IMR-90 (cell line): ENCODE results near the gene TMEM252. TPM values are rescaled to one million over a fixed set of nuclear protein-coding genes. Genes with fewer than 3 reads are reported as not detected.

Source experiments
- ATAC-seq: fragments of 200-7000 bp; cut with Tn5 transposase; 2 replicates; pipeline ENCODE4 v1.9.1; 2020; ENCODE audit warnings: low read depth, mild to moderate bottlenecking, moderate library complexity
- BruUV-seq: library from RNA; stranded (reverse); fragments of 400-500 nt; replicated peaks from 2 replicates; lab custom pipeline; 2021; lab: Mats Ljungman, UMichigan
- CTCF ChIA-PET: fragments of 300-600 bp; formaldehyde crosslinking; extraction: SDS; loops from one replicate; lab custom pipeline; 2021; ENCODE audit warnings: antibody characterized with exemption; lab: Yijun Ruan, JAX
- POLR2A ChIA-PET: fragments of 300-600 bp; sonication (Branson Sonifier 250); formaldehyde crosslinking; loops from one replicate; lab custom pipeline; 2022; ENCODE audit warnings: antibody characterized with exemption; ENCODE audit not compliant: unreplicated experiment; lab: Charles Lee
- DNase-seq: peaks from one replicate; pipeline ENCODE4 v3.0.0; 2013
- H2AFZ ChIP-seq: replicated peaks from 2 replicates; pipeline ENCODE3; 2013; ENCODE audit warnings: low read length, mild to moderate bottlenecking; ENCODE audit not compliant: poor library complexity
- H2AK5ac ChIP-seq: 2 replicates; pipeline ENCODE4 v1.6.1; 2013; ENCODE audit warnings: low read depth, low read length, inconsistent platforms
- H2AK9ac ChIP-seq: replicated peaks from 2 replicates; pipeline ENCODE3; 2013; ENCODE audit warnings: mild to moderate bottlenecking, low read depth, low read length, moderate library complexity; ENCODE audit not compliant: poor library complexity
- H2BK120ac ChIP-seq: 2 replicates; pipeline ENCODE4 v1.6.1; 2013; ENCODE audit warnings: low read depth, low read length, inconsistent platforms
- H2BK15ac ChIP-seq: 3 replicates; pipeline ENCODE4 v1.6.1; 2013; ENCODE audit warnings: low read depth, low read length, inconsistent platforms
- H2BK20ac ChIP-seq: 2 replicates; pipeline ENCODE4 v1.6.1; 2013; ENCODE audit warnings: low read depth, mild to moderate bottlenecking, inconsistent platforms, low read length, moderate library complexity
- H2BK5ac ChIP-seq: 2 replicates; pipeline ENCODE4 v1.6.1; 2013; ENCODE audit warnings: mild to moderate bottlenecking, low read depth, low read length, inconsistent platforms; ENCODE audit not compliant: poor library complexity, severe bottlenecking
- H3K14ac ChIP-seq: replicated peaks from 2 replicates; pipeline ENCODE4 v1.6.1; 2013; ENCODE audit warnings: low read depth, low read length, inconsistent platforms
- H3K18ac ChIP-seq: 2 replicates; pipeline ENCODE4 v1.6.1; 2013; ENCODE audit warnings: low read depth, low read length, control low read depth
- H3K23ac ChIP-seq: 2 replicates; pipeline ENCODE4 v1.6.1; 2013; ENCODE audit warnings: low read depth, low read length, inconsistent platforms
- H3K27ac ChIP-seq: 2 replicates; pipeline ENCODE4 v1.5.1; 2013; ENCODE audit warnings: mild to moderate bottlenecking, control low read depth, low read length; ENCODE audit not compliant: insufficient read depth
- H3K27me3 ChIP-seq: 2 replicates; pipeline ENCODE4 v1.6.1; 2013; ENCODE audit warnings: low read length; ENCODE audit not compliant: control insufficient read depth, insufficient read depth
- H3K36me3 ChIP-seq: 2 replicates; pipeline ENCODE4 v1.6.1; 2013; ENCODE audit warnings: low read length, mixed read lengths; ENCODE audit not compliant: control insufficient read depth, insufficient read depth
- H3K4ac ChIP-seq: 2 replicates; pipeline ENCODE4 v1.6.1; 2013; ENCODE audit warnings: low read depth, low read length, inconsistent platforms
- H3K4me1 ChIP-seq: 2 replicates; pipeline ENCODE4 v1.6.1; 2013; ENCODE audit warnings: low read length, mixed read lengths; ENCODE audit not compliant: control insufficient read depth, insufficient read depth
- H3K4me2 ChIP-seq: 2 replicates; pipeline ENCODE4 v1.6.1; 2013; ENCODE audit warnings: low read depth, mild to moderate bottlenecking, control low read depth, low read length, moderate library complexity
- H3K4me3 ChIP-seq: 2 replicates; pipeline ENCODE4 v1.5.1; 2013; ENCODE audit warnings: low read depth, mild to moderate bottlenecking, control low read depth, low read length, moderate library complexity; ENCODE audit not compliant: insufficient read depth
- H3K56ac ChIP-seq: 2 replicates; pipeline ENCODE4 v1.6.1; 2013; ENCODE audit warnings: low read length, inconsistent platforms; ENCODE audit not compliant: insufficient read depth; ENCODE audit errors: extremely low read depth
- H3K79me1 ChIP-seq, 2 experiments: 2 replicates each; pipeline ENCODE4 v1.6.1; 2013; ENCODE audit warnings: low read length in 2 of 2, inconsistent platforms in 1 of 2, low read depth in 1 of 2
- H3K9ac ChIP-seq: 2 replicates; pipeline ENCODE4 v1.6.1; 2013; ENCODE audit warnings: low read depth, low read length, control low read depth
- H3K9me1 ChIP-seq: 2 replicates; pipeline ENCODE4 v1.6.1; 2013; ENCODE audit warnings: low read length, inconsistent platforms; ENCODE audit not compliant: insufficient read depth
- H3K9me3 ChIP-seq: 2 replicates; pipeline ENCODE4 v1.6.1; 2013; ENCODE audit warnings: low read length; ENCODE audit not compliant: control insufficient read depth, insufficient read depth
- H4K20me1 ChIP-seq: 2 replicates; pipeline ENCODE4 v1.6.1; 2013; ENCODE audit warnings: low read length, inconsistent platforms; ENCODE audit not compliant: insufficient read depth
- H4K5ac ChIP-seq: 2 replicates; pipeline ENCODE4 v1.6.1; 2013; ENCODE audit warnings: mild to moderate bottlenecking, low read depth, low read length, control low read depth
- H4K8ac ChIP-seq, 2 experiments: 2 replicates each; pipeline ENCODE4 v1.6.1; 2013; ENCODE audit warnings: low read depth in 2 of 2, low read length in 2 of 2, control low read depth in 1 of 2, inconsistent platforms in 1 of 2
- H4K91ac ChIP-seq: 2 replicates; pipeline ENCODE4 v1.6.1; 2013; ENCODE audit warnings: low read depth, low read length, inconsistent platforms; ENCODE audit not compliant: insufficient read depth
- BHLHE40 ChIP-seq: fragments of 150-350 bp; IDR thresholded peaks from 2 replicates; pipeline ENCODE4 v1.6.1; 2016; ENCODE audit warnings: mild to moderate bottlenecking, low read depth, low read length
- CHD1 ChIP-seq: IDR thresholded peaks from 2 replicates; pipeline ENCODE4 v1.6.1; 2012; ENCODE audit warnings: low read depth, low read length, improper control_type of control experiment
- ELK1 ChIP-seq: fragments of 150-350 bp; IDR thresholded peaks from 2 replicates; pipeline ENCODE4 v1.6.1; 2016; ENCODE audit warnings: low read depth, mild to moderate bottlenecking, low read length, moderate library complexity, borderline replicate concordance
- FOS ChIP-seq: fragments of 150-350 bp; IDR thresholded peaks from 2 replicates; pipeline ENCODE4 v1.6.1; 2016; ENCODE audit warnings: low read depth, low read length
- MAFK ChIP-seq: IDR thresholded peaks from 2 replicates; pipeline ENCODE4 v1.6.1; 2012; ENCODE audit warnings: low read depth, low read length, improper control_type of control experiment
- MAZ ChIP-seq: IDR thresholded peaks from 2 replicates; pipeline ENCODE4 v1.6.1; 2012; ENCODE audit warnings: low read depth, mild to moderate bottlenecking, low read length, improper control_type of control experiment, moderate library complexity, borderline replicate concordance
- POLR2A ChIP-seq: IDR thresholded peaks from 2 replicates; pipeline ENCODE4 v1.6.1; 2012; ENCODE audit warnings: mild to moderate bottlenecking, low read depth, low read length
- RCOR1 ChIP-seq: IDR thresholded peaks from 2 replicates; pipeline ENCODE4 v1.6.1; 2012; ENCODE audit warnings: mild to moderate bottlenecking, low read length, improper control_type of control experiment; ENCODE audit not compliant: insufficient replicate concordance
- RFX5 ChIP-seq: IDR thresholded peaks from 2 replicates; pipeline ENCODE4 v1.8.0; 2012; ENCODE audit warnings: low read depth, mild to moderate bottlenecking, low read length, moderate library complexity
- SMC3 ChIP-seq: fragments of 150-350 bp; IDR thresholded peaks from 2 replicates; pipeline ENCODE4 v1.6.1; 2016; ENCODE audit warnings: low read depth, mild to moderate bottlenecking, antibody characterized with exemption, low read length, moderate library complexity
- WGBS, 2 experiments: methylation state at CpG; one replicate each; pipeline versions ENCODE4 v1.1.5 to v1.1.7; 2013; ENCODE audit warnings: missing lambda C conversion rate in 2 of 2; ENCODE audit not compliant: insufficient read length in 1 of 2; ENCODE audit errors: extremely low coverage in 2 of 2; 5-methylcytosine and 5-hydroxymethylcytosine counted together
- dilution Hi-C: fragments of 300-500 bp; cut with HindIII; formaldehyde crosslinking; loops from one replicate; pipeline ENCODE4 v1.14.3; 2018; ENCODE audit warnings: low sequenced_read_pairs; ENCODE audit not compliant: unreplicated experiment
- in situ Hi-C: fragments of 300-500 bp; cut with MboI; formaldehyde crosslinking; loops from 3 replicates; pipeline ENCODE4 v1.14.3; 2019; ENCODE audit warnings: low sequenced_read_pairs, inconsistent platforms, mixed read lengths
- intact Hi-C: fragments of 100-400 bp; cut with micrococcal nuclease; formaldehyde crosslinking; loops from 2 replicates; pipeline ENCODE4 v1.10.0; 2022
- polyA plus RNA-seq, 3 experiments: library from polyadenylated mRNA; depleted of rRNA; stranded (reverse); fragments of >200 nt; gene quantifications; 2 replicates each; pipeline ENCODE4 v1.2.3, GENCODE V29; 2012; ENCODE audit warnings: low replicate concordance in 1 of 3
- total RNA-seq: library from RNA; depleted of rRNA; stranded (reverse); fragments of >200 nt; gene quantifications from 2 replicates; pipeline ENCODE4 v1.2.3, GENCODE V29; 2012

Gene TMEM252
- total and polyA plus RNA-seq, 2 of the 4 experiments (the other 2 are of a cell fraction) = not detected

GRCh38 chr9:68575817-68576216 lies 35.1 kb upstream of the TMEM252 start:
- no peak overlapping the region for H4K5ac ChIP-seq
- intact Hi-C loops (no loop called here), dilution Hi-C loops (no loop called here), in situ Hi-C loops (no loop called here)
- no peak overlapping the region for H2BK5ac ChIP-seq
- H3K27ac ChIP-seq = no peak overlapping the region
- no peak overlapping the region for H3K4me3 ChIP-seq
- H3K9me3 ChIP-seq = no peaks in the 10 kb centered on the region
- H2AK9ac ChIP-seq = no peak overlapping the region
- no peak overlapping the region for H2AK5ac ChIP-seq
- H3K23ac ChIP-seq = no peak overlapping the region
- TF ChIP-seq RCOR1 (no peak), RFX5 (no peak), ELK1 (no peak), CHD1 (no peak), SMC3 (no peak), MAZ (no peak), MAFK (no peak), FOS (no peak), BHLHE40 (no peak), POLR2A (no peak)
- ChIA-PET CTCF (no interaction called here), POLR2A (no interaction called here)
- H3K27me3 ChIP-seq = peaks cover 3% of the 10 kb centered on the region
- H2BK20ac ChIP-seq = no peak overlapping the region
- H4K8ac ChIP-seq = no peak overlapping the region
- H4K20me1 ChIP-seq = no peaks in the 10 kb centered on the region
- H3K4ac ChIP-seq = no peak overlapping the region
- H3K4me1 ChIP-seq = no peaks in the 10 kb centered on the region
- H3K4me2 ChIP-seq = no peak overlapping the region
- DNase-seq (no peak), ATAC-seq (no peak)
- no peak overlapping the region for H2AFZ ChIP-seq
- no peak overlapping the region for H2BK15ac ChIP-seq
- H3K79me1 ChIP-seq = no peaks in the 10 kb centered on the region
- H3K56ac ChIP-seq = no peak overlapping the region
- no peak overlapping the region for H3K14ac ChIP-seq
- H2BK120ac ChIP-seq = no peak overlapping the region
- no peak overlapping the region for H4K91ac ChIP-seq
- no peak overlapping the region for H3K9ac ChIP-seq
- no peaks in the 10 kb centered on the region for H3K36me3 ChIP-seq
- no TSS peak for BruUV-seq
- H3K18ac ChIP-seq = no peak overlapping the region
- no peaks in the 10 kb centered on the region for H3K9me1 ChIP-seq
- no CpG with 5 or more reads among the region's 5 CpGs for WGBS, 2 experiments
